Erythroblast (primary cell): ENCODE results near the gene SLC39A2.

ENCODE experiments used
- GATA1 ChIP-seq: IDR thresholded peaks from 2 replicates; pipeline ENCODE4 v1.6.1; 2011; ENCODE audit warnings: low read depth, mild to moderate bottlenecking, control low read depth, low read length, moderate library complexity
- POLR2A ChIP-seq: IDR thresholded peaks from 2 replicates; pipeline ENCODE4 v1.6.1; 2011; ENCODE audit warnings: mild to moderate bottlenecking, low read length

DNA sequence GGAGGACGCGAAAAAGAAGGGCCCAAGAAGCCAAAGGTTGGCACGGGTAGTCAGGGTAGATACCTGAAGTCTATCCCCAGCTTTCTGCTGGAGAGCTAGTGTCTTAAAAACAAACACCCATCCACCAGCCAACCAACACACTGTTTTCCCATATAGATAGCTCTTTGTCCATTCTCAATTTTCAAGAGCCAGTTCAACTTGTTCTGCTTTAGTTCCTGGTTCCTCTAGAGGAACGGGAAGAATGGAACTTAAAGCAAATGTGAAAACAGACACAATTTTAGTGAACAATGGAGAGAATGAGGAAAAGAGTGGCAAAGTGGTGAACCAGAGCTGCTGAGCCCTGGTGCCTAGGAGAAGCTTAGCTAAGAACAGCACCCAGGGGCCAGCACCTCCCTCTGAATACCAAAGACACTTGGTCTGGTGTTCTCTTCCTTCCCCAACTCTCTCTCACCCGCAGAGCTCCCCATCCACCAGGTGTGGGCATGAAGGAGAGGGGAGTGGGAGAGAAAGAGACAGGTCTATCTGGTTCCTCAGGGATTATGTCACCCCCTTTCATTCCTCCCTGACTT is 22.0 kb downstream of the SLC39A2 start:
- no peak for TF ChIP-seq POLR2A
- TF ChIP-seq GATA1: no peak
